LHCN-M2 (cell line): ENCODE results near the gene ACTA2. TPM values are rescaled to one million over a fixed set of nuclear protein-coding genes. Genes with fewer than 3 reads are reported as not detected.

Experiments
- DNase-seq: peaks from one replicate; pipeline ENCODE4 v3.0.0-alpha.2; 2012; ENCODE audit warnings: low read depth
- total RNA-seq: library from RNA; depleted of rRNA; stranded (reverse); fragments of >200 nt; gene quantifications from 2 replicates; pipeline ENCODE4 v1.2.3, GENCODE V29; 2014

The ACTA2 gene
- total RNA-seq, 1 experiment from 2014 or later: 119 TPM

DNA sequence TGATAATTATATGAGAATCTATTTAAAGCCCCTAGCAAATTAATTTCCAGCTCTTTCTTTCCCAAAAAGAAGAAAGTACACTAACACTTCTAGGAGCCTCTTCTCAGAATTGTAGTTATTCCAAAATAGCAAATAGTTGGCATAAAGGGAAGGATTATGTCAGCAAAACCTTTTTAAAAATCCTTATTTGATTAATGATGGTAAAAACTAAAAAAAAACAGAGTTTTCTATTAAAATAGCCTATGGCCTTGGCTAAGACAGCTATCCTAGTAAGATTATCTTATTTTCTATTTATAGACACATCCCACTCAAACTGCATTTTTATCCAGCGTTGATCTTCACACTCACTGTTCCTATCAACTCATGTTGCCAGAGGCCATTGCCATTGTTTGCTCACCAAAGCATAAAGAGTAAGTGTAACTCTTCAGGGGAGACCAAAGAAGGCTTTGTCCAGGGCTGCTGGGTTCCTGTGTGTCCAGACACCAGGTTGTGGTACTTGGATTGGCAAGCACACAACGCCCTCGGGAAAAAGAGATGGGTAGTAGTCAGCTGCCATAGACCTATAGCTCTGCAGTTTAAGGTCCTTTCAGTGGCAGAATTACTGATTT lies 31.5 kb downstream of the ACTA2 start:
- DNase-seq: no peak

DNA sequence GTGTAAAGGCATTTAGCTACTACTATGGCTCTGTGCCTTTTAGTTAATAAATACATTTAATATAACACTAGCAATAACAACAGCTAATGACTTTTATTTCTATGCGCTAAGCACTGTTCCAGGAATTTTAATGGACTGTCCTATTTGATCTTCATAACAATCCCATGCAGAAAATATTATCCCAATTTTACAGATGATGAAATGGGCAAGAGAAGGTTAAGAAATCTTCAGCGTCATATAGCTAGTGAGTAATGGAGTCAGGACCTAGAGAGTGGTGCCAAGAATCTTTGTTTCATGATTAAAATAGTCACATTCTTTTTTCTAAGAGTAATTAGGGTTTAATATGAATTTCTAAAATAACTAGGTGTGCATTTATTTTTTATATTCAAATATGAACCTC lies 32.4 kb downstream of the ACTA2 start:
- no peak for DNase-seq

DNA sequence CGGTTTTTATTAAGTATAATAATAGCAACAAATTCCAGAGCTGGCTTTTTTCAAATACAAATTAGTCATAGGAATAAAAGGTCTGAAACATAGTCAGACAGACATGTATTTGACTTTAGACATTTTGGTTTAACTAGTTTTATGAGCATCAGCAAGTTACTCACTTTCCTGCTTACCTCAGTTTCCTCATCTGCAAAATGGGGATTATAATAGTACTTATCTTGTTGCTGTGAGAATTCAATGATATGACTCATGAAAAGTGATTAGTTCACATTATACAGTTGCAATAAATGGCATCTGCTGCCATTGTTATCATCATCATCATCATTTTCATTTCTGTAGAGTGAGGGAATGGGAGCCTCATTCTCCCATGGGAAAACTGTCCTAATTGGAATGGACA lies 33.5 kb downstream of the ACTA2 start:
- no peak for DNase-seq

DNA sequence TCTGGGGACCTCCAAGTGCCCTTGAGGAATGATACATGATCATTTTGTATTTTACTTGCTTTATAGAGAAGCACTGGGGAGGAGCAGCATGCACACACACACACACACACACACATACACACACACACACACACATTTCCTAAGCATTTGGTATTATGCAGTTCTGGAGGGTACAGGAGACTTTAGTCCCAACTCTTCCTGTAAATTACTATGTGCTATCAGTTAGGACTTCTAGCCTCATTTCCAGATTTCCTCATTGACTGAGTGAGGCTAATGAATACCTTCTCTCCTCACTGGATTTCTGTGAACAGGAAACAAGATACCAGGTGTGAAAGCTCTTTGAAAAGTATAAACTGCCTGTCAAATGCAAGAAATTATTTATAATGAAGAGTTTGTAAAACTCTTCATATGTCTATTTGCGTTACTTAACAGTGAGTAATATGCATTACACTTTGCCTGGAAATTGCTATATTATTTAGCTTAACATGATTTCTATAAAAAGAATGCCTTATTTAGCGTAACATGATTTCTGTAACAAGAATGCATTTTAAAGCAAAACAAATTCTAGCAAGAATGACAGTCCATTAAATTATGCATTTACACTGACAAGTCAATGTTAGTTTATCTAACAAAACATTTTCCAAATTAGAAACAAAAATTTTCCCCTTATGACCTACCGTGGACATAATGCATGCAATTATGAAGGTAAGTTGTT lies 34.2 kb downstream of the ACTA2 start:
- DNase-seq: no peak

DNA sequence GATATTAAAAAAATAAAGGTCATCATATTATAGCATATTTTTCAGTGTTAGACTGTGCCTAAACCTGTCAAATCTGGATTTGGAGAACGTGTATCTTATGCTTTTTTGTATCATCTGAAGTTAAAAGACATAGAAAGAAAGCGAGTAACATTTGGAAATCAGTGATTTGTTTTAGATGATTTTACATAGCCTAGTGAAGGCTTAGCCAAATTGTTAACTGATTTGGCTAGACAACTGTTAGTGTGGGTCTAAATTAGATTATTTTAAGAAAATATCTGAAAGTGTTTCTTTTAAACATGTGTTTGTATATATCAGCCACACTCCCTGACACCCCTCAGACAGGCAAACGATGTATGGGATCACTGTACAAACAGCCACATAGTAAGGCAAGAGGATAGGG lies 35.6 kb downstream of the ACTA2 start:
- DNase-seq: no peak

DNA sequence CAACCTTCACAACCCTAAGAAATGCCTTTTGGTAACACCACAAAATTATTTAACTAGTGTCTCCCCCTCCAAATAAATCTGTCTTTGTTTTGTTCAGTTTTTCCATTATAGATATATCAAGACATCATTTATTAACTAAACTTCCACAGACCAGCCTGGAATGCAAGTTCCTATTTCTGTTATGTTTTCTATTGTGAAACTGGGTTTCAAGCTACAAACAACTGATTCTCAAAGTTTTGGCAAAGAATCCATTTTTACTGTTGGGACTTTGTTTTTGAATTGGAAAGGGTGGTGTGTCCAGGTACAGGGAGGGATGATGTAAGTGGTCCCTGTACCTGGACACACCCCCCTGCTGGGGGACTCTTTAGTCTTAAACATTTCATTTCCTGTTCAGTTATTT lies 36.3 kb downstream of the ACTA2 start:
- no peak for DNase-seq

DNA sequence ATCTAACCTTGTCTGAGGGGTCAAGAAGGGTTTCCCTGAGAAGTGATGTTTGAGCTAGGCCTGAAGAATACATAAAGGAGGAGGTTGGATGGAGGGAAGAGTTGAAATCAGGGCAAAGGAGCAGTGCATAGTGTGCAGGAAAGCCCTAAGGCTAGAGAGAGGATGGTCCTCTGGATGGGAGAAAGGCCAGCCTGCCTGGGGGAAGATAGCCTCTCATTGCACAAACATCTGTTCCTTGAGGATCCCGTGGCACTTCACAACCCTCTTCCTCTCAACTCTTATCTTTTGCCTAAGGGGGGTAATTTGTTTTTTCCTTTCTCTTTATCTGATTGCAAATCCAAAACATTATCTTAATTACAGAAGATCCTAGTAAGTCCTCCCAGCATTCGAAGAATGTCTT lies 36.8 kb downstream of the ACTA2 start:
- no peak for DNase-seq

DNA sequence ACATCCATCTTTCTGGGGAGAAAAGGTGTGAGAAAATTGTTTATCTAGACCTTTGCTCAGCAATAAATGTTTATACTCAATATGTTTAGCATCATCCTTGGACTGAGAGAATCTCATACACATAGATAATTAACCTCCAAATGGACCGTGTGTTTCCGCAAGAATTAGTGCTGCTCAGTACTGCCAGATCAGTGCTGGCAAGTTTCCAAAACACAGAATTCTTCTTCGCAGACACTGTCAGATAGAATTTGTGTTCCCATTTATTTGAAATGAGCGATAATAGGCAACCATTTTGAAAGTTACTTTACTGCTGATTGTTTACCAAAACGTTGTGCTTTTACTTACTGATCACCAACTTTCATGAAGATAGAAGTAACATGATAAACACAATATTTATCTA lies 38.8 kb downstream of the ACTA2 start:
- no peak for DNase-seq

DNA sequence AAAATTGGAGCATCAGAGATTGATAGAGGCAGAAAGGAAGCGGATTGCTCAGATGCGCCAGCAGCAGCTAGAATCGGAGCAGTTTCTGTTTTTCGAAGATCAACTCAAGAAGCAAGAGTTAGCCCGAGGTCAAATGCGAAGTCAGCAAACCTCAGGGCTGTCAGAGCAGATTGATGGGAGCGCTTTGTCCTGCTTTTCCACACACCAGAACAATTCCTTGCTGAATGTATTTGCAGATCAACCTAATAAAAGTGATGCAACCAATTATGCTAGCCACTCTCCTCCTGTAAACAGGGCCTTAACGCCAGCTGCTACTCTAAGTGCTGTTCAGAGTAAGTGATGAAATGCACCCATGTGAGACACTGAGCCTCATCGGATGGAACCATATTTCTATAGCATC lies 39.4 kb downstream of the ACTA2 start:
- DNase-seq: no peak

DNA sequence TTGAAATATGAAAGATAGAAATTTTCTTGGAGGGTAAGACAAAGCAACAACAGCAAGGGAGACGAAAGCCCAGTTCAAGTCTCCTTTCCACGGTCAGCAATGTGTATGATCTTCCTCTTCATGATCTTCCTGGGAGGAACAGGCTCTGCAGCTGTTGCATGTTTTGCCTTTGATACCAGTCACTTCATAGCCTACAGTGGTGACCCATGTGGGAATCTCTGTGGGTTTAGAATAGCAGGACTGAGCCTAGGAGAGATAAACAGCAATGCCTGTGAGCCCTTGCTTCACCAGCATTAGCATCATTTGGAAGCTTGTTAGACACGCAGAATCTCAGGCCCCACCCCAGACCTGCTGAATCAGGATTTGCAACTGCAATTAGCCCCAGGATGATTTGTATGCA lies 40.7 kb downstream of the ACTA2 start:
- no peak for DNase-seq

DNA sequence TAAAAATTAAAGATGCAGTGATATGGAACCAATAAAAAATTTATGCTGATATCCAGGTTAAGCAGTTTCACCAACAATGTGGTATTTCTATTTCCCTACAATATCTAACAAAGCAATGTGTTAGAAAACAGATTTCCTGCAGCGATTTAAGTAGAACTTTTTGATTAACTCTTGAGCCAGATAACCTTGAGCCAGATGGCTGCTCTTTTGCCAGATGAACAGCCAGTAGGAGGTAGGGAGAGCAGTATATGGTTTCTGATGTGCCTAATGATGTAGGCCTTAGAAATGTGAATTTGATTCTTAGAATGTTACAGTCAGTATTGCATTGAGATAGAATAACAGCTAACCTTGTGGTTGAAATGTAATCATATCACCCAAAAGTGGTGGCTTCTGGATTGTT lies 41.5 kb downstream of the ACTA2 start:
- no peak for DNase-seq

DNA sequence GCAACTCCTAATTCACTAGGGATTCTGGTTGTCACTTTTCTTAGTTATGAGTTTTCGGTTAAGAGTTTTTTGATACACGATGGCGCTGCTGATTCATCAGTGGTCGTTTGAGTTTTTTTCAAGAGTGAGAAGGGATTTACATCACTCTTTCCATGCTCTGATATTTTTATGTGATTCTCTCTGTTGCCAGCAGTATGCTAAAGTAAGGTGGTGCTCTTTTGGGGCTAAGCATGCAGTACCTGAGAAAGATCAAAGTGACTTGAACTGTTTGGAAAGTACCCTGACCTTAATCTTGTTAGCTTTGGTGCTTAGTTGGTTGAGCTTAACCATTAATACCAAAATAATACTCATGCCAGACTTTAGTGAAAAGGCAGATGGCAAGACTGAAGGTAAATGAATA lies 44.4 kb downstream of the ACTA2 start:
- no peak for DNase-seq

DNA sequence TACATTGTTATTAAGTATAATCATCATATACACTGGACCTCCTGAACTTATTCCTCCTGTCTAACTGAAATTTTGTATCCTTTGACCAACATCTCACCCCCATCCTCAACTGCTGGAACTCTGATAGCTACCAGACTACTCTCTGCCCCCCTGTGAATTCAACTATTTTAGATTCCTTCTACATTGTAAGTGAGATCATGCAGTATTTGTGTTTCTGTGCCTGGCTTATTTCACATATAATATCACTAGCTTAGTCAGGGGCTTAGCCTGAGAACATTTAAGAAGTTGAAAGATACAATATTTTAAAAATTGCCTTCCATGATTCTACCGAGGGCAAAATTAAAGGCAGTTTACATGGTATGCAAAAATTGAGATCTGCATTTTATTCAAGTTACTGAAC lies 45.7 kb downstream of the ACTA2 start:
- no peak for DNase-seq

DNA sequence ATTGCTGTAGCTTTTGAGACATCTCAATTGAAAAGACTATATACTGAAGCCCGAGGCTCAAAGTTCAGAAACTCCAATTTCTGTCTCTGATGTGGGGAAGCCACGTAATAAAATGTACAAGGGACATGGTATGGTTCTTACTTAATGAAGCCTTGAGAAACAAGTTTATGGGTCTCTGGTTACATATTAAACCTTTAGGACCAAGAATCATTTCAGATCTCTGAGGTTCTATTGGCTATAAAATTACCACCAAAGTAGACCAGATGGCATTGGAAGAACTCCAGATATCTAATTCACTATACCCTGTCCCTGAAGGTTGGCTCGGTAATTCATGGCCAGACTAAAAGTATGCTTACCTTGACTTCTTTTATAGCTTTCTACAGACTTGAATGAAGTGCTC lies 48.9 kb downstream of the ACTA2 start:
- no peak for DNase-seq

DNA sequence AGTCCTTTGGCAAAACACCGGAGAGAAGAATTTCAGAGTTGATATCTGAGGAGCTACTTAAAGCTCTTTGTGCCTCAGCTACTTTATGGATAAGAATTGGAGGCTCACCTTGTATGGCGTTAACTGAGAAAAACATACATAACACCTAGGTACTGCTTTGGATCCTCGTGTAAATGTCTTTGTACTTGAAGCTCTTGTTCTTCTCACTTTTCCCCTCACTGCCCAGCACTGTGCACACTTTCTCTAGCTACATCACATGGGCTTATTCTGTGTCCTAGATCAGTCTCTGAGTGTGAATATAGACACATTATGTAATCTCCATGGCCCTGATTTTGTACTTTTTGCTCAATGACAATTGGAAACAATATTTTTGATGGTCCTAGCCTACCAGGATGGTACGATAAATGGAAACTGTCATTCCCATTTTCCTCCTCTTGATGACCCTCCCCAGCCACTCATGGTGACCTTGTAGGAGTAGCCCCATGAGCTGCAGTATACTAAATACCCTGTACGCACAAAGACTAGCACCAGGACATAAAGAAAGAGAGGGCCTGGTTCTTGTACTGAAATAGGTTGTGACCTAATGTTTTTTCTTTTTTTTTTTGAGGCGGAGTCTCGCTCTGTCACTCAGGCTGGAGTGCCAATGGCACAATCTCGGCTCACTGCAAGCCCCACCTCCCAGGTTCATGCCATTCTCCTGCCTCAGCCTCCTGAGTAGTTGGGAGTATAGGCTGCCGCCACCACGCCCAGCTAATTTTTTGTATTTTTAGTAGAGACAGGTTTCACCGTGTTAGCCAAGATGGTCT lies 50.4 kb downstream of the ACTA2 start:
- DNase-seq: no peak

DNA sequence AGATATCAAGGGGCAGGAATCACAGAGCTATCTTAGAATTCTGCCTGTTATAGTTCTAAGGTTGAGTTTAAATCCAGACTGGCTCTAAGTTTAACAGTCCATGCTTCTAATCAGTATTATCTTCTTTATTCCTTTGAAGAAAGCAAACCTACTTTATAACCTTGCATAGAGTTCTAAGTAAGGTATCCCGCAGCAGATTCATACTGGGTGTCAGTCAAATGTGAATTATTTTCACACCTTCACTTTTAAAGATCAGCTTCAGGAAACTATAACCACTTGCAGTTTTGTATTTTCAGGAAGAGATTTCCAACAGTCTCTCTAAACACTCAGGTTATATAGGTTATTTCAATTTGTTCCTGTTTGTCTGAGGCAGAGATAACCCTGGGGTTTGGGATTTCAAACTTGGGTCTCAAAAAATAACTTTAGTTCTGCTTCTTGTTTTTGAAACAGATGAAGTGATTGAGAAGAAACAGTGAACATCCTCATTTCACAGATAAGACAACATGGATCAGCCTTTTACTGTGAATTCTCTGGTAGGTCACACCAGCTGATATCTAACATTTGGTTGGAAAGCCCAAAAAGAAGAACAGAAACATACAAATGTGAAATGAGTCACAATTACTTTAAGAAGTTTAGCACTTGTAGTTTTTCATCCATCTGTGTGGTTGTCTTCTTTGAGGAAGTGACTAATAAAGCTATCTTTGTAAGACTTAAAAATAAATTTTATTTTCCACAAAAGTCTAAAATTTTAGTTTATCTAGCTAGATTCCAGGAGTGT lies 51.2 kb downstream of the ACTA2 start:
- peak; percentile 64 for DNase-seq

DNA sequence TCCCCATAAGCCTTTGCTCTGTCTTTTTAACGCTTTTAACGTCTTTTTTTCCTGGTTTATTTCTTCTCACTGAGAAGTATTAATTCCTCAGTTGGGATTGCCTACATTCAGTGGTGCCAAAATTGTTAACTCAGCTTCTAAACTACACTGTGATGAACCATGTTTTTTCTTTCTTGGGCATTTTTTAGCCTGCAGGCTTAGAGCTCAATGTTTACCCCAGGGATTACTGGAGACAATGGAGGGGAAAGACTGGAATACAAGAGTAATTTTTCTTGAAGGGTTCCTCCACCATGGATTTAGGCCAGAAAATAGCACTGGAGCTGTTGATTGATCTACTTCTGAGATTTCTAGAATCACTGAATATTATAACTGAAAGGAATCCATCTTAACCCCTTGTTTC lies 52.7 kb downstream of the ACTA2 start:
- no peak for DNase-seq

DNA sequence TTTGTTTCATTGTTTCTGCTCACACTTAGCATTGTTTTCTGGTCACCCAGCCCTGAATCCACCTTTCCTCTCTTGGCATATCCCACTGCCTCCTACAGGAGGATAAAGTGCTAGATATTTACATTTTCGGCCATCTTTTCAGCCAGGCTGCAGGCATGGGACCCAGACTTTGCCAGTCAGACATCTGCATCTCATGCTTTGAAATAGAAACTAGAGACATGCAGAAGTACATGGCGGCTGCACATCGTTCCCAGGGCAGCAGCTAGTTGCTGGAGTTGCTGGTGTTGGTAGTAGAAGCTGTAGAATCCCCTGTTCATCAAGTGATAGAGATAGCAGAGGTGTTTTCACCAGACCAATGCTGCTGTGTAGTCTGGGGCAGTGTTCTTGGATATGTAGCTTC lies 53.8 kb downstream of the ACTA2 start:
- no peak for DNase-seq

DNA sequence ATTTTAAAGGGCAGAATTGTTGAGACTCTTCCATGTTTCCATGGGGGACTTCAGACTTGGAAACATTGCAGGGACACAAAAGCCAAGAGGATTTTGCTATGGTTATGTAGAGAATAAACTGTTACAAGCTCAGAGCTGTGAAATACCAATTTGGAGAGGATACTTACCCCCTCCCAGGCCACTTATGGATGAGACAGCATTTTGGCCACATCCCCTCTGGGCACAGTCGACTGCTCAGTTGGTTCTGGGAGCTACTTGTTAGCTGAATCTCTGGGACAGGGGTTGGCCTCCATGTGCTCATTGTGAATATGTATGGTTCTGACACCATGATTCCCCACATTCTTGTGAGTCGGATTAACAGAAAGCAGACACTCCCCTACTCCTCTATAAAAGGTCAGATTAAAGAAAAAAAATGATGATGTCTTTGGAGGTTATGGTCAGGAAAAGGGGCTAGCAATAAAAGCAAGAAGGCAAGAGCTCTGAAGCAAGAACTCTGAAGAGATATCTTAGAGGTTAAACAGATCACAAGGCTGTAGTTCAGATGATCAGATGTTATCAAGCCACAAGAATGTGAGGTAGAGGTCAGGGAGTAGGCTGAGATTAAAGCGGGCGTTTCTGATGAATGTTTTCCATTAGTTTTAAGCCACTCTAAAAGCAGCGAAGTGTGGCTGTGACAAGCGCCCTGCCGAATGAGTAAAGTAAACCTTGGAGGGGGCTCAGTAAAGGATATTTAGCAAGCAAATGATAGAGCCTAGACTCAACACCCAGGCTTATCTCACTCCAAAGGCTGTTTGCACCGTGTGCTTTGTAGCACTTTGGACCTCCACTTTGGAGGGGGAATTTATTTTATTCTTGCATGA lies 55.3 kb downstream of the ACTA2 start:
- no peak for DNase-seq

DNA sequence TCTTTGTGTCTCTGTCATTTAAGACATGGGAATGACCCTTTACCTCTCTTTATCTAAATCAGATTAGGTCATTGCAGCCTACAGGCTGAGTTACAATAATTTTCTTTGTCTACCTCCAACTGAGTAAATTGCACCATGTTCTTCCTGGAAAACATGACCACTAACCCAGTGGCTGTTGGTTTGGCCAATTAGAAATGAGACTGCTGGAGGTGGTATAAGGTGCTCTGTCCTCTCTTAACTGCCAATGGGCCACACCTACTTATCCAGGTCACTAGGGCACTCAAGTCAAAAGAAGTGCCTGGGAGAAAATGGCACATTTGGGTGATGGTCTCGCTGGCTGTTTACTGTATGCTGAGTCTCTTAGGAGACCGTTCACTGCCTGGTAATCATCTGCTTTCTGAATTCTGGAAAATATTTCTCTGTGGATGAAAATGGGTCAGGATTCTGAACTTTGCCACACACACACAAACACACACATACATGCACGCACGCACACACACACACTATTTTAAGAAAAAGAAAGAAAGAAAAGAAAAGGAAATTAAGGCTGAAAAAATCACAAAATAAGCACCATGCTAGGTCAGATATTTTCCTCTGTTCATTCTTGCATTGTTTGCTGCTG lies 56.1 kb downstream of the ACTA2 start:
- DNase-seq: no peak

DNA sequence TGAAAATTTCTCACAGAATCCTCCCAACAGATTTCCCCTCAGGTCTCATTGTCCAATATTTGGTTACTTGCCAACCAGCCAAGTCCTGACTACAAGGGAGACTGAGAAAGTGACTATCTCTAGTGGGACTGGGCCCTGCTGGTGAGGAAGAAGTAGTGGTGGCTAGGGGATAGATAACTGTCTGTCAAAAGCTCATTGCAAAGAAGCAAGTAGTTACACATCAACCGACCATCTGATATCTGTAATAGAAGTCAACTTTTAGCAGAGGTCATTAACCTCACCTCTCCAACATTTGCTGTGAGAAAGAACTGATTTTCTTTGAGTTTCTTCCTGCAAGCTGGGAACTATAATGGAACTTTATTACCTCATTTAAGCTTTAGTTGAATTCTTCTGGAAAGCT lies 57.3 kb downstream of the ACTA2 start:
- no peak for DNase-seq
